Measurements from ENCODE around the gene ELAVL1. TPM values are rescaled to one million over a fixed set of nuclear protein-coding genes. Genes with fewer than 3 reads are reported as not detected.

The ELAVL1 gene
- total and polyA plus RNA-seq, 2 donors (not counting 1 experiment from before 2014, with no cell fraction given) = 21.8 to 63.5 TPM

DNA sequence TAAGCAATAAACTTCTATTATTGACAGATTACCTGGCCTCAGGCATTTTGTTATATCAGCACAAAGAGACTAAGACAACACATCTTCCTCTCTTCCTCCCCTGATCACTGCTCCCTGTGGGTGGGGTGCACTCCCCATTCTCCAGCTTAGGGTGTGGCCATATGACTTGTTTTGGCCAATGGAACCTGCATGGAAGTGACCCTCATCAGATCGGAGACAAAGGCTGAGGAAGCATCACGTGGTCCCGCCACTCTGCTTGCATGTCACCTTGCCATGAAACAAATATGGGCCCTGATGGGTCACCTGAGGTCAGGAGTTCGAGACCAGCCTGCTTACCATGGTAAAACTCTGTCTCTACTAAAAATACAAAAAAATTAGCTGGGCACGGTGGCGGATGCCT lies 33.4 kb upstream of the ELAVL1 start:
- H3K9ac ChIP-seq (ENCODE audit: low read length) = no peak overlapping the region
- no peaks in the 10 kb centered on the region for H3K4me1 ChIP-seq (ENCODE audit: control insufficient read depth in 2 of 2, insufficient read depth in 2 of 2, low read length in 2 of 2)
- intact Hi-C loops (cut with micrococcal nuclease) = no loop called here
- H3K79me2 ChIP-seq (ENCODE audit: control insufficient read depth, insufficient read depth, low read length) = no peaks in the 10 kb centered on the region
- H2AFZ ChIP-seq (ENCODE audit: insufficient read depth, low read depth, low read length, poor library complexity, severe bottlenecking) = no peak overlapping the region
- H3K4me3 ChIP-seq (ENCODE audit: control extremely low read depth in 1 of 5, extremely low read depth in 1 of 5, insufficient read depth in 1 of 5, low read depth in 2 of 5, low read length in 4 of 5) = no peak overlapping the region
- WGBS (ENCODE audit: insufficient coverage) = 87% methylated on average over 4 of the region's 6 CpGs
- H3K27ac ChIP-seq (ENCODE audit: low read length in 2 of 2) = no peak overlapping the region
- no peaks in the 10 kb centered on the region for H3K36me3 ChIP-seq (replicated peaks in 1 of 2; ENCODE audit: control extremely low read depth in 1 of 2, control insufficient read depth in 1 of 2, extremely low read depth in 1 of 2, insufficient read depth in 2 of 2, low read length in 1 of 2)
- TF ChIP-seq, protein P1, sequence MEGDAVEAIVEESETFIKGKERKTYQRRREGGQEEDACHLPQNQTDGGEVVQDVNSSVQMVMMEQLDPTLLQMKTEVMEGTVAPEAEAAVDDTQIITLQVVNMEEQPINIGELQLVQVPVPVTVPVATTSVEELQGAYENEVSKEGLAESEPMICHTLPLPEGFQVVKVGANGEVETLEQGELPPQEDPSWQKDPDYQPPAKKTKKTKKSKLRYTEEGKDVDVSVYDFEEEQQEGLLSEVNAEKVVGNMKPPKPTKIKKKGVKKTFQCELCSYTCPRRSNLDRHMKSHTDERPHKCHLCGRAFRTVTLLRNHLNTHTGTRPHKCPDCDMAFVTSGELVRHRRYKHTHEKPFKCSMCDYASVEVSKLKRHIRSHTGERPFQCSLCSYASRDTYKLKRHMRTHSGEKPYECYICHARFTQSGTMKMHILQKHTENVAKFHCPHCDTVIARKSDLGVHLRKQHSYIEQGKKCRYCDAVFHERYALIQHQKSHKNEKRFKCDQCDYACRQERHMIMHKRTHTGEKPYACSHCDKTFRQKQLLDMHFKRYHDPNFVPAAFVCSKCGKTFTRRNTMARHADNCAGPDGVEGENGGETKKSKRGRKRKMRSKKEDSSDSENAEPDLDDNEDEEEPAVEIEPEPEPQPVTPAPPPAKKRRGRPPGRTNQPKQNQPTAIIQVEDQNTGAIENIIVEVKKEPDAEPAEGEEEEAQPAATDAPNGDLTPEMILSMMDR (IDR thresholded peaks at IDR 0.05) = no peak
- TF ChIP-seq EZH2 (IDR thresholded peaks at IDR 0.05; ENCODE audit: borderline replicate concordance, insufficient read depth, low read depth, low read length, poor library complexity, severe bottlenecking) = no peak
- H3K4me2 ChIP-seq (replicated peaks; ENCODE audit: low read depth, low read length, poor library complexity, severe bottlenecking) = no peak overlapping the region
- Mint-ChIP-seq H3K27me3 (peaks cover 4% of the 10 kb centered on the region), H3K9me3 (ENCODE audit: insufficient read depth) (no peaks in the 10 kb centered on the region), H3K4me1 (no peaks in the 10 kb centered on the region), H3K4me3 (no peak overlapping the region), H3K27ac (no peak overlapping the region)
- H3K27me3 ChIP-seq (replicated peaks in 1 of 4; ENCODE audit: control extremely low read depth in 1 of 4, control insufficient read depth in 3 of 4, insufficient read depth in 4 of 4, low read length in 3 of 4) = peaks cover 0 to 8% (median 2%) of the 10 kb centered on the region in 4 experiments
- CTCF ChIA-PET = no interaction called here
- H4K20me1 ChIP-seq (ENCODE audit: control insufficient read depth, insufficient read depth, low read length, poor library complexity, severe bottlenecking) = no peaks in the 10 kb centered on the region
- no peak for ATAC-seq (ENCODE audit: low read depth)
- DNase-seq = no peak
- POLR2A ChIA-PET = no interaction called here
- H3K9me3 ChIP-seq (ENCODE audit: control extremely low read depth in 1 of 3, control insufficient read depth in 2 of 3, insufficient read depth in 1 of 3, low read length in 2 of 3) = peaks cover 0 to 2% (median 0%) of the 10 kb centered on the region in 3 donors

DNA sequence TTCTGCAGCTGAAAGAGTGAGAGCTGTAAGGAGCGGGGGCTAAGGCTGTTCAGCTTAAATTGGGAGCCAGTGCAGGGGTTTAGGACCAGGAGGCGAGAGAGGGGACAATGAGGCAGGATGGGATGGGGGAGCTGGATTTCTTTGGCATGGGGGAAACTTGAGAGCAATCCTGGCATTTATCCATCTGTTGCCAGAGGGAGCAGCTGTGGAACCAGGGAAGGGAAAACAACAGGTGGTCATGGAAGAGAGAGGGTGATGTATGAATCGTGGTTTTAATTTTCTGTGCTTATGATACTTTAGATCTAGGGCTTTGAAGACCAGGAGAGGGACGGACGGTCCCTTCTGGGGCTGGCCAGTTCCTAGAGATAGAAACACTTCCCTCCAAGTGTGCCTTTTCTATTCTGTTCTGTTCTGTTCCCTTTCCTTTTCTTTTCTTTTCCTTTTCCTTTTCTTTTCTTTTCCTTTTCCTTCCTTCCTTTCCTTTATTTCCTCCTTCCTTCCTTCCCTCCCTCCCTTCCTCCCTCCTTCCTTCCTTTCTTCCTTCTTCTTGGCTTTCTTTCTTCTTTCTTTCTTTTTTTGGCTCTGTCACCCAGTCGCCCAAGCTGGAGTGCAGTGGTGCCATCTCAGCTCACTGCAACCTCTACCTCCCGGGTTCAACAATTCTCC lies 31.1 kb upstream of the ELAVL1 start:
- Histone ChIP-seq H3K36me3 (replicated peaks in 1 of 2; ENCODE audit: control extremely low read depth in 1 of 2, control insufficient read depth in 1 of 2, extremely low read depth in 1 of 2, insufficient read depth in 2 of 2, low read length in 1 of 2) (no peaks in the 10 kb centered on the region), H3K9me3 (ENCODE audit: control extremely low read depth in 1 of 3, control insufficient read depth in 2 of 3, insufficient read depth in 1 of 3, low read length in 2 of 3) (peaks cover 0 to 3% (median 0%) of the 10 kb centered on the region in 3 donors), H3K4me2 (replicated peaks; ENCODE audit: low read depth, low read length, poor library complexity, severe bottlenecking) (no peak overlapping the region), H3K9ac (ENCODE audit: low read length) (no peak overlapping the region), H4K20me1 (ENCODE audit: control insufficient read depth, insufficient read depth, low read length, poor library complexity, severe bottlenecking) (no peaks in the 10 kb centered on the region), H3K27me3 (replicated peaks in 1 of 4; ENCODE audit: control extremely low read depth in 1 of 4, control insufficient read depth in 3 of 4, insufficient read depth in 4 of 4, low read length in 3 of 4) (peaks cover 0 to 8% (median 2%) of the 10 kb centered on the region in 4 experiments), H2AFZ (ENCODE audit: insufficient read depth, low read depth, low read length, poor library complexity, severe bottlenecking) (no peak overlapping the region), H3K27ac (ENCODE audit: low read length in 2 of 2) (no peak overlapping the region), H3K79me2 (ENCODE audit: control insufficient read depth, insufficient read depth, low read length) (no peaks in the 10 kb centered on the region), H3K4me3 (ENCODE audit: control extremely low read depth in 1 of 5, extremely low read depth in 1 of 5, insufficient read depth in 1 of 5, low read depth in 2 of 5, low read length in 4 of 5) (no peak overlapping the region), H3K4me1 (ENCODE audit: control insufficient read depth in 2 of 2, insufficient read depth in 2 of 2, low read length in 2 of 2) (no peaks in the 10 kb centered on the region)
- DNase-seq = no peak
- no peak overlapping the region for H3K4me3 Mint-ChIP-seq
- peaks cover 7% of the 10 kb centered on the region for H3K27me3 Mint-ChIP-seq
- ATAC-seq (ENCODE audit: low read depth) = no peak
- TF ChIP-seq, protein P1 (IDR thresholded peaks at IDR 0.05) = no peak
- TF ChIP-seq EZH2 (IDR thresholded peaks at IDR 0.05; ENCODE audit: borderline replicate concordance, insufficient read depth, low read depth, low read length, poor library complexity, severe bottlenecking) = no peak
- intact Hi-C loops (cut with micrococcal nuclease) = no loop called here
- ChIA-PET POLR2A (no interaction called here), CTCF (no interaction called here)
- no peaks in the 10 kb centered on the region for H3K4me1 Mint-ChIP-seq
- H3K27ac Mint-ChIP-seq = no peak overlapping the region
- H3K9me3 Mint-ChIP-seq (ENCODE audit: insufficient read depth) = no peaks in the 10 kb centered on the region
- WGBS (ENCODE audit: insufficient coverage) = 91% methylated on average over 6 of the region's 7 CpGs

All from B cell (primary cell).